ENCODE results near the gene SPRED3. TPM values are rescaled to one million over a fixed set of nuclear protein-coding genes. Genes with fewer than 3 reads are reported as not detected.

Gene SPRED3
- total RNA-seq, 2 experiments from 2014 or later: 1.2 to 1.8 TPM

- Mint-ChIP-seq H3K4me3 (peak overlapping the region; percentile 98), H3K36me3 (ENCODE audit: low read depth) (peaks cover 39% of the 10 kb centered on the region), H3K27me3 (no peaks in the 10 kb centered on the region), H3K9me3 (no peaks in the 10 kb centered on the region), H3K4me1 (peaks cover 30% of the 10 kb centered on the region), H3K27ac (peak overlapping the region; percentile 97)
- CTCF ChIA-PET: interaction anchor here (1.1 to 1.4 kb wide), 3 partner anchors 9 to 27 kb away, joined by 3 to 12 read pairs (median 7); partner anchors contain the start of genes FAM98C and GGN
- DNase-seq: no peak
- POLR2A ChIA-PET: interaction anchor here (0.5 kb wide), 1 partner anchor 329 kb away, joined by 3 read pairs; no protein-coding TSS in a partner anchor
Measured at GRCh38 chr19:38375748-38376147, 12.7 kb upstream of the SPRED3 start.

GRCh38 chr19:38376576-38376975, 11.9 kb upstream of the SPRED3 start:
- Mint-ChIP-seq H3K9me3 (no peaks in the 10 kb centered on the region), H3K4me3 (peak overlapping the region; percentile 98), H3K36me3 (ENCODE audit: low read depth) (peaks cover 47% of the 10 kb centered on the region), H3K27me3 (no peaks in the 10 kb centered on the region), H3K27ac (peak overlapping the region; percentile 38), H3K4me1 (peaks cover 30% of the 10 kb centered on the region)
- ChIA-PET POLR2A (no interaction called here), CTCF (interaction anchor here (0.7 to 1.4 kb wide), 4 partner anchors 8 to 26 kb away, joined by 3 to 12 read pairs (median 5); partner anchors contain the start of genes FAM98C and GGN)
- DNase-seq: no peak

GRCh38 chr19:38377052-38377451, 11.4 kb upstream of the SPRED3 start:
- H3K36me3 Mint-ChIP-seq (ENCODE audit: low read depth): peaks cover 52% of the 10 kb centered on the region
- CTCF ChIA-PET: interaction anchor here (0.7 to 2.3 kb wide), 3 partner anchors 11 to 42 kb away, joined by 3 to 9 read pairs (median 5); partner anchors contain the start of genes CATSPERG, FAM98C and GGN
- no peak for DNase-seq
- H3K4me1 Mint-ChIP-seq: peaks cover 30% of the 10 kb centered on the region
- H3K9me3 Mint-ChIP-seq: no peaks in the 10 kb centered on the region
- no peak overlapping the region for H3K27ac Mint-ChIP-seq
- H3K27me3 Mint-ChIP-seq: no peaks in the 10 kb centered on the region
- POLR2A ChIA-PET: no interaction called here
- no peak overlapping the region for H3K4me3 Mint-ChIP-seq

GRCh38 chr19:38378866-38379265, 9.6 kb upstream of the SPRED3 start:
- CTCF ChIA-PET: interaction anchor here (2.3 kb wide), 1 partner anchor 24 kb away, joined by 9 read pairs; the partner anchor contains the start of gene FAM98C
- no peaks in the 10 kb centered on the region for H3K9me3 Mint-ChIP-seq
- POLR2A ChIA-PET: no interaction called here
- peaks cover 67% of the 10 kb centered on the region for H3K36me3 Mint-ChIP-seq (ENCODE audit: low read depth)
- no peak overlapping the region for H3K4me3 Mint-ChIP-seq
- no peaks in the 10 kb centered on the region for H3K27me3 Mint-ChIP-seq
- H3K27ac Mint-ChIP-seq: no peak overlapping the region
- H3K4me1 Mint-ChIP-seq: peaks cover 28% of the 10 kb centered on the region
- no peak for DNase-seq

GRCh38 chr19:38381138-38381537, 7.4 kb upstream of the SPRED3 start:
- no peak overlapping the region for H3K27ac Mint-ChIP-seq
- peaks cover 62% of the 10 kb centered on the region for H3K36me3 Mint-ChIP-seq (ENCODE audit: low read depth)
- no peak overlapping the region for H3K4me3 Mint-ChIP-seq
- CTCF ChIA-PET: interaction anchor here (0.9 kb wide), 1 partner anchor 22 kb away, joined by 3 read pairs; the partner anchor contains the start of gene FAM98C
- no peak for DNase-seq
- POLR2A ChIA-PET: interaction anchor here (0.7 kb wide), 1 partner anchor 36 kb away, joined by 3 read pairs; no protein-coding TSS in a partner anchor
- peaks cover 10% of the 10 kb centered on the region for H3K4me1 Mint-ChIP-seq
- H3K9me3 Mint-ChIP-seq: no peaks in the 10 kb centered on the region
- no peaks in the 10 kb centered on the region for H3K27me3 Mint-ChIP-seq

GRCh38 chr19:38383184-38383583, 5.3 kb upstream of the SPRED3 start:
- H3K36me3 Mint-ChIP-seq (ENCODE audit: low read depth): peaks cover 51% of the 10 kb centered on the region
- CTCF ChIA-PET: interaction anchor here (1.0 kb wide), 1 partner anchor 9 kb away, joined by 3 read pairs; the partner anchor contains the start of gene PSMD8
- POLR2A ChIA-PET: no interaction called here
- H3K9me3 Mint-ChIP-seq: no peaks in the 10 kb centered on the region
- peaks cover 10% of the 10 kb centered on the region for H3K4me1 Mint-ChIP-seq
- DNase-seq: no peak
- H3K27ac Mint-ChIP-seq: no peak overlapping the region
- H3K4me3 Mint-ChIP-seq: no peak overlapping the region
- peaks cover 9% of the 10 kb centered on the region for H3K27me3 Mint-ChIP-seq

- POLR2A ChIA-PET: no interaction called here
- H3K9me3 Mint-ChIP-seq: no peaks in the 10 kb centered on the region
- peaks cover 12% of the 10 kb centered on the region for H3K4me1 Mint-ChIP-seq
- CTCF ChIA-PET: interaction anchor here (1.2 to 1.9 kb wide), 3 partner anchors 10 to 19 kb away, joined by 3 to 7 read pairs (median 4); partner anchors contain the start of genes FAM98C and PSMD8
- H3K36me3 Mint-ChIP-seq (ENCODE audit: low read depth): peaks cover 51% of the 10 kb centered on the region
- H3K27ac Mint-ChIP-seq: no peak overlapping the region
- peaks cover 11% of the 10 kb centered on the region for H3K27me3 Mint-ChIP-seq
- no peak overlapping the region for H3K4me3 Mint-ChIP-seq
- DNase-seq: no peak
Measured at GRCh38 chr19:38383743-38384142, 4.8 kb upstream of the SPRED3 start.

- ChIA-PET CTCF (interaction anchor here (0.6 to 1.9 kb wide), 4 partner anchors 8 to 19 kb away, joined by 3 to 7 read pairs (median 4); partner anchors contain the start of genes FAM98C and PSMD8), POLR2A (no interaction called here)
- no peak for DNase-seq
- Mint-ChIP-seq H3K27ac (no peak overlapping the region), H3K9me3 (no peaks in the 10 kb centered on the region), H3K4me3 (no peak overlapping the region), H3K27me3 (peaks cover 14% of the 10 kb centered on the region), H3K4me1 (peaks cover 14% of the 10 kb centered on the region), H3K36me3 (ENCODE audit: low read depth) (peaks cover 45% of the 10 kb centered on the region)
Measured at GRCh38 chr19:38384209-38385027, 4.1 kb upstream of the SPRED3 start.

GRCh38 chr19:38385057-38385803, 3.3 kb upstream of the SPRED3 start:
- ChIA-PET POLR2A (no interaction called here), CTCF (interaction anchor here (0.6 to 1.9 kb wide), 3 partner anchors 9 to 18 kb away, joined by 3 to 7 read pairs (median 4); partner anchors contain the start of genes FAM98C and PSMD8)
- DNase-seq: no peak
- Mint-ChIP-seq H3K4me3 (no peak overlapping the region), H3K27ac (no peak overlapping the region), H3K9me3 (no peaks in the 10 kb centered on the region), H3K4me1 (peaks cover 15% of the 10 kb centered on the region), H3K36me3 (ENCODE audit: low read depth) (peaks cover 39% of the 10 kb centered on the region), H3K27me3 (peaks cover 19% of the 10 kb centered on the region)

GRCh38 chr19:38385804-38386257, 2.7 kb upstream of the SPRED3 start:
- Mint-ChIP-seq H3K9me3 (no peaks in the 10 kb centered on the region), H3K4me3 (no peak overlapping the region), H3K36me3 (ENCODE audit: low read depth) (peaks cover 34% of the 10 kb centered on the region), H3K27ac (no peak overlapping the region), H3K27me3 (peaks cover 22% of the 10 kb centered on the region), H3K4me1 (peaks cover 14% of the 10 kb centered on the region)
- ChIA-PET POLR2A (no interaction called here), CTCF (interaction anchor here (1.9 kb wide), 1 partner anchor 17 kb away, joined by 7 read pairs; the partner anchor contains the start of gene FAM98C)
- no peak for DNase-seq

GRCh38 chr19:38386300-38386970, 2.1 kb upstream of the SPRED3 start:
- H3K27me3 Mint-ChIP-seq: peaks cover 28% of the 10 kb centered on the region
- no peak overlapping the region for H3K4me3 Mint-ChIP-seq
- no peaks in the 10 kb centered on the region for H3K9me3 Mint-ChIP-seq
- H3K4me1 Mint-ChIP-seq: peaks cover 14% of the 10 kb centered on the region
- no peak overlapping the region for H3K27ac Mint-ChIP-seq
- H3K36me3 Mint-ChIP-seq (ENCODE audit: low read depth): peaks cover 28% of the 10 kb centered on the region
- no peak for DNase-seq
- ChIA-PET CTCF (interaction anchor here (2.6 kb wide), 1 partner anchor 17 kb away, joined by 27 read pairs; the partner anchor contains the start of gene FAM98C), POLR2A (no interaction called here)

Data from activated CD4-positive, alpha-beta T cell treated with anti-CD3 and anti-CD28 coated beads, Interleukin-2, amount 10 ng/mL, durations not matched to agents 7 days and 5 days (primary cell).